Lower leg skin (tissue), 4 donors: ENCODE data around the gene RBM26. TPM values are rescaled to one million over a fixed set of nuclear protein-coding genes. Genes with fewer than 3 reads are reported as not detected.

ENCODE experiments used
- DNase-seq, 2 donors: peaks; one replicate each; pipeline ENCODE4 v3.0.0-alpha.2; 2019; ENCODE audit warnings: low spot score in 2 of 2
- H3K4me3 ChIP-seq: fragments of 200-600 bp; sonication (generic); 2 replicates; pipeline ENCODE4 v1.5.1; 2017; ENCODE audit warnings: mild to moderate bottlenecking, low read depth; ENCODE audit not compliant: poor library complexity, severe bottlenecking
- CTCF ChIP-seq, 3 donors: fragments of 450-650 bp; IDR thresholded peaks; one replicate each; pipeline ENCODE4 v1.5.1; 2016; ENCODE audit warnings: antibody characterized with exemption in 3 of 3, mild to moderate bottlenecking in 3 of 3, moderate library complexity in 2 of 3
- POLR2A ChIP-seq, 2 donors: fragments of 450-650 bp; IDR thresholded peaks; one replicate each; pipeline ENCODE4 v1.6.1; 2016 to 2017; ENCODE audit warnings: antibody characterized with exemption in 2 of 2, mild to moderate bottlenecking in 1 of 2, moderate library complexity in 1 of 2
- WGBS, 2 donors: methylation state at CpG; one replicate each; pipeline ENCODE4 v1.1.5; 2018; 5-methylcytosine and 5-hydroxymethylcytosine counted together
- intact Hi-C: fragments of 100-400 bp; cut with DNase I; formaldehyde crosslinking; loops from one replicate; pipeline ENCODE4 v1.15.0; 2023; ENCODE audit warnings: low total_unique reads
- total RNA-seq, 4 donors: library from RNA; depleted of rRNA; stranded (reverse); fragments of >200 nt; gene quantifications; one replicate each; pipeline ENCODE4 v1.1.0, GENCODE V29; 2016

The RBM26 gene
- total RNA-seq, 4 donors from 2014 or later, result 23.5 to 29.6 (median 28.8) TPM

GRCh38 chr13:79419365-79419764, 13.3 kb upstream of the RBM26 start:
- intact Hi-C loops, result no loop called here

GRCh38 chr13:79417741-79418140, 11.7 kb upstream of the RBM26 start:
- TF ChIP-seq POLR2A (IDR thresholded peaks at IDR 0.05), result no peak
- TF ChIP-seq CTCF (IDR thresholded peaks at IDR 0.05), result no peak

More at GRCh38 chr13:79419365-79419764, 13.3 kb upstream of the RBM26 start:
- DNase-seq, result no peak
- 91 to 100% methylated on average over 1 of the region's 1 CpG for WGBS, 2 donors
- TF ChIP-seq CTCF (IDR thresholded peaks at IDR 0.05), result no peak
- no peak for TF ChIP-seq POLR2A (IDR thresholded peaks at IDR 0.05)
- H3K4me3 ChIP-seq, result no peak overlapping the region

GRCh38 chr13:79413521-79413920, 7.5 kb upstream of the RBM26 start:
- intact Hi-C loops, result no loop called here
- TF ChIP-seq CTCF (IDR thresholded peaks at IDR 0.05) (no peak), POLR2A (IDR thresholded peaks at IDR 0.05) (no peak)
- no peak for DNase-seq
- WGBS, 2 donors, result 91 to 98% methylated on average over 3 of the region's 3 CpGs
- H3K4me3 ChIP-seq, result no peak overlapping the region

More at GRCh38 chr13:79417741-79418140, 11.7 kb upstream of the RBM26 start:
- no peak for DNase-seq
- no peak overlapping the region for H3K4me3 ChIP-seq
- intact Hi-C loops, result no loop called here

- WGBS, 2 donors, result 56 to 72% methylated on average over 4 of the region's 4 CpGs
- intact Hi-C loops, result no loop called here
- no peak for TF ChIP-seq POLR2A (IDR thresholded peaks at IDR 0.05)
- no peak for TF ChIP-seq CTCF (IDR thresholded peaks at IDR 0.05)
- DNase-seq, result no peak
- no peak overlapping the region for H3K4me3 ChIP-seq
Observed at GRCh38 chr13:79409828-79410227, 3.8 kb upstream of the RBM26 start.

- TF ChIP-seq CTCF (IDR thresholded peaks at IDR 0.05), result no peak
- intact Hi-C loops, result no loop called here
- H3K4me3 ChIP-seq, result no peak overlapping the region
- DNase-seq, result no peak
- 89 to 95% methylated on average over 4 of the region's 4 CpGs for WGBS, 2 donors
Observed at GRCh38 chr13:79407349-79407979, 1.4 kb upstream of the RBM26 start.

- no peak for TF ChIP-seq POLR2A (IDR thresholded peaks at IDR 0.05)
- TF ChIP-seq CTCF (IDR thresholded peaks at IDR 0.05), result no peak
- DNase-seq, result no peak
- 4 to 12% methylated on average over 4 of the region's 4 CpGs for WGBS, 2 donors
- intact Hi-C loops, result no loop called here
- peak overlapping the region; percentile 96 for H3K4me3 ChIP-seq
Observed at GRCh38 chr13:79406597-79406908, 498 bp upstream of the RBM26 start.
